GM12872 (cell line): Measurements from ENCODE around the gene SERPINE3.

Experiments used
- CTCF ChIP-seq: IDR thresholded peaks from 3 replicates; pipeline ENCODE4 v1.5.1; 2011; ENCODE audit warnings: low read depth, mild to moderate bottlenecking, low read length, moderate library complexity; ENCODE audit not compliant: insufficient read depth

Gene SERPINE3

GRCh38 chr13:51346397-51346796 is 6.9 kb downstream of the SERPINE3 start:
- TF ChIP-seq CTCF = no peak

- no peak for TF ChIP-seq CTCF
These were observed 7.6 kb downstream of the SERPINE3 start for GRCh38 chr13:51347099-51347498.

GRCh38 chr13:51348069-51348967 is 8.8 kb downstream of the SERPINE3 start:
- TF ChIP-seq CTCF = no peak

GRCh38 chr13:51349016-51349415 is 9.5 kb downstream of the SERPINE3 start:
- TF ChIP-seq CTCF = no peak

GRCh38 chr13:51355217-51355616 is 15.7 kb downstream of the SERPINE3 start:
- TF ChIP-seq CTCF = no peak

- TF ChIP-seq CTCF = no peak
These were observed 18.6 kb downstream of the SERPINE3 start for GRCh38 chr13:51357928-51358595.

GRCh38 chr13:51359352-51359751 is 19.9 kb downstream of the SERPINE3 start:
- no peak for TF ChIP-seq CTCF
